A673 (cell line): Measurements from ENCODE around the gene METTL22.

ENCODE experiments used
- EZH2 ChIP-seq: fragments of 200-600 bp; sonication (generic); IDR thresholded peaks from 2 replicates; pipeline ENCODE4 v1.6.1; 2017; ENCODE audit warnings: borderline replicate concordance, low read depth, mild to moderate bottlenecking, mixed read lengths, antibody characterized with exemption, low read length; ENCODE audit not compliant: poor library complexity, severe bottlenecking
- TF ChIP-seq, protein P1 (sequence below): fragments of 300-800, 200-600 bp; sonication (generic); conservative IDR thresholded peaks from 2 replicates; pipeline ENCODE4 v1.5.1; 2017; ENCODE audit warnings: low read depth, mild to moderate bottlenecking, antibody characterized with exemption, low read length, moderate library complexity, mixed read lengths

DNA sequence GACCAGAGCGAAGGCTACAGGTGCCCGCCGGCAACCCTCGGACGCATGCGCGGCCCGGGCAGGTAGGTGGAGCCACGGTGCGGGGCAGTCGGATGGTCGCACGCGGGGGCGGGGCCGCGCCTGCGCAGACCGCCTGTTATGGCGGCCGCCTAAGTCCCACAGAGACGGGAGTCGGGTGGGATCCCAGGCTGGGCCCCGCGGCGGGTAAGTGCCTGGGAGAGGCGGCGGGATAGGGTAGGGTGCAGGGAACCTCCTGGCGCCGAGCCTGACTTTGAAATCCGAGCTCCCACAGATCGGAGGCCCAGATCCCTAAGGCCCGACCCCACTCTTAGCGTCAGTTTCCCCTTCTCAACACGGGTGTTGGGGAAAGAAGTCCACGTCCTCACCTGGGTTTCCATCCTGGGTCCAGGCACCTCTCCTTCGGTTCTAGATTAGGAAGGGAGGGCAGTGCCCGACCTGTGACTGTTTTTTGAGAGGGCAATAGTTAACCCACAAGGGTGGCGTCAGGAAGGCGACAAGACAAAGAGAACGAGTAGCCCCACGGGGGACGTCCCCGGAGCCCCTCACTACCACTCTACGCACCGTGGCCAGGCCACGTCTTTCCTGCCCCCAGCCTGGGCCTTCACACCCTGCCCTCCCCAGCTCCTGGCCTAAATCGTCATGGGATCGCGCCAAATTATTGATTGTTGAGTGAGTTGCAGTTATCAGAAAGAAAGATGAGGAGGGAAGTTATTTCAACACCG, at the start of gene METTL22:
- TF ChIP-seq, protein P1, sequence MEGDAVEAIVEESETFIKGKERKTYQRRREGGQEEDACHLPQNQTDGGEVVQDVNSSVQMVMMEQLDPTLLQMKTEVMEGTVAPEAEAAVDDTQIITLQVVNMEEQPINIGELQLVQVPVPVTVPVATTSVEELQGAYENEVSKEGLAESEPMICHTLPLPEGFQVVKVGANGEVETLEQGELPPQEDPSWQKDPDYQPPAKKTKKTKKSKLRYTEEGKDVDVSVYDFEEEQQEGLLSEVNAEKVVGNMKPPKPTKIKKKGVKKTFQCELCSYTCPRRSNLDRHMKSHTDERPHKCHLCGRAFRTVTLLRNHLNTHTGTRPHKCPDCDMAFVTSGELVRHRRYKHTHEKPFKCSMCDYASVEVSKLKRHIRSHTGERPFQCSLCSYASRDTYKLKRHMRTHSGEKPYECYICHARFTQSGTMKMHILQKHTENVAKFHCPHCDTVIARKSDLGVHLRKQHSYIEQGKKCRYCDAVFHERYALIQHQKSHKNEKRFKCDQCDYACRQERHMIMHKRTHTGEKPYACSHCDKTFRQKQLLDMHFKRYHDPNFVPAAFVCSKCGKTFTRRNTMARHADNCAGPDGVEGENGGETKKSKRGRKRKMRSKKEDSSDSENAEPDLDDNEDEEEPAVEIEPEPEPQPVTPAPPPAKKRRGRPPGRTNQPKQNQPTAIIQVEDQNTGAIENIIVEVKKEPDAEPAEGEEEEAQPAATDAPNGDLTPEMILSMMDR: no peak
- no peak for TF ChIP-seq EZH2
